ENCODE data around the gene C4BPA.

- TF ChIP-seq EZH2phosphoT487 (IDR thresholded peaks at IDR 0.05; ENCODE audit: low read length) (no peak), CTCF (IDR thresholded peaks at IDR 0.05; ENCODE audit: low read length) (no peak)
Measured at GRCh38 chr1:207152792-207153468, 48.9 kb downstream of the C4BPA start.
